HG02678 (cell line): ENCODE measurements around the gene DAPL1.
"Not testable (repeated sequence)": the region's sequence is repeated elsewhere in the genome, so short reads cannot be mapped to it uniquely, and the experiment has no call there.

Source experiments
- ATAC-seq: cut with Tn5 transposase; IDR thresholded peaks from one replicate; pipeline ENCODE4 v1.9.1; 2021; ENCODE audit warnings: mild to moderate bottlenecking, moderate library complexity; ENCODE audit not compliant: unreplicated experiment

DAPL1 gene

DNA sequence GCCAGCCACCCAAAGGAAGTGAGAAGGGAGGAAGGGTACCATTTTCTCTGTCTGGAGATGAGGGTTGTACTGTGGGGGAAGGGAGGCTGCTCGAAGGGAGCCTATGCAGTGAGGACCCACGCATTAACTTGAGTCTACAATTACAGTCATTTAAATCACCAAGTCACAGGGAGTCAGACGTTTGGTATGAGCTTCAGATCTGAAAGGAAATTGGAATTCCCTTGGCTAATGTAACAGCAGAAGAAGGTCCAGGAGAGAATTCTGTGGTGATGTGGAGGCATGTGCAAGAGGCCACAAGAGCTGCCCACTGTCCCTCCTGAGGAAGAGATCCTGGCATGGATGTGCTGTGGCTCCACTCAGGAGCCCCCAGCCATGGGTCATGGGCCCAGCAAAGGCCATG is 22.5 kb downstream of the DAPL1 start:
- ATAC-seq, result no peak

DNA sequence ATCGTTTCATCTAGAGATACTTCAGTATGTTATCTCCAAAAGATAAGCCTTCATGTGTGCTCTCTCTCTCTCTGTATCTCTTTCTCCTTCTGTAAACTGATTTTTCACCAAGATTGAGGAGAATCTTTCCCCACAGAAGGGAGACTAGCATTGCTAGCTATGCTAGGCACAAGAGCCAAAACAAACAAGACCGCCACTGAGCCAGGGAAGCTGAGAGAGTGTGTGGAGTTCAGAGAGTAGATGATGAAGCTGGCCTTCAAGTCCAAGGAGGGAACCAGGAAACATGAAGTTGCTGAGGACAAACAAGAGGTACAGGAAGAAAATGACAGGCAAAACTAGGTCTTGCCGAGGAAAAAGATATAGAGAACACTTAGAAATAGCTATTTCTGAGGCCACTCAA is 23.4 kb downstream of the DAPL1 start:
- ATAC-seq, result no peak

DNA sequence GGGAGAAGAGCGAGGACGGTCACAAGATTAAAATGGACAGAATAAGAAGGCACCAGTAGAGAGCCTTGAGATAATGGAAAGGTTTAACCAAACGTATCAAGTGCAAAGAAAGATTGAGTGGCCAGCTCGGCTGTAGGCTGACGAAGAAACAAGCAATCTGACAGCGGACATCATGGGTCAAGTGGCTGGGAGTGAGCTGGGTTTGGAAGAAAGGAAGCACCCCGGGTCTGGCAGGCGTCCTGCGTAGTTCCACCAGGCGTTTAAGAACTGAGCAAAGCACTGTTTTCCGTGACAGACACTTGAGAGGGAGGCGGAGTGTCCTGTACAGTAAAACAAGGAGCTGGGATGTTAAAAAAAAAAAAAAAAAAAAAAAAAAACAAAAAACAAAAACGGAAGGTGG is 27.1 kb downstream of the DAPL1 start:
- ATAC-seq, result no peak

GRCh38 chr2:158823486-158824237 is 28.5 kb downstream of the DAPL1 start:
- ATAC-seq, result no peak

- ATAC-seq, result no peak
Observed at GRCh38 chr2:158825021-158825420, 29.9 kb downstream of the DAPL1 start.

- ATAC-seq, result no peak
Observed at GRCh38 chr2:158826965-158827364, 31.8 kb downstream of the DAPL1 start.

GRCh38 chr2:158828378-158829164 is 33.5 kb downstream of the DAPL1 start:
- no peak for ATAC-seq

GRCh38 chr2:158829167-158829566 is 34.0 kb downstream of the DAPL1 start:
- no peak for ATAC-seq

DNA sequence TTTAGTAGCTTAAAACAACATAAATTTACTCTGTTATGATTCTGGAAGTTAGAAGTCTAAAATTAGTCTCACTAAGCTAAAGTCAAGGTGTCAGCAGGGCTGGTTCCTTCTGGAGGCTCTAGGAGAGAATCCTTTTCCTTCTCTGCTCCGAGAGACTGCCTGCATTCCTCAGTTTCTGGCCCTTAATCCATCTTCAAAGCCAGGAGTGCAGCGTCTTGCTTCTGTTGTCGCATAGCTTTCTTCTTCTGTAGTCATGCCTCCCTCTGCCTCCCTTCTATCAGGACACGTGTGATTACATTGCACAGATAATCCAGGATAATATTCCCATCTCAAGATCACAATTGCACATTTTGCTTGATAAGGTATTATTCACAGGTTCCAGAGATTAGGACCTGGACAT is 35.1 kb downstream of the DAPL1 start:
- no peak for ATAC-seq

DNA sequence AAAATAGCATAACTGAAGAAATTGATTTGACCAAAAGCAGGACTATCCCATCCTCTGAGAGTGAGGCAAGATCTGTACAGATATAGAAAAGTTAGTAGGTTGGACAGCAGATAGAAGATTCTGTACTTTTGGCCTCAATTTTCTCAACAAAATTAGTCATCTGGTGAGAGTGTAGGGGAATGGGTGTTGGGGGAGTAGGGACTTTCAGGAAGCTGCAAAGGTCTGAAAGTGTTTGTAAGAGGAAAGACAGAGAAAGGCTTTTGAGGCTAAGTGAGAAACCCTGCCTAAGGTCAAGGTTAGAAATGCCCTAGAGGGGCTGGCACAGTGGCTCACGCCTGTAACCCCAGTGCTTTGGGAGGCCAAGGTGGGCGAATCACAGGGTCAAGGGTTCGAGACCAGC is 40.3 kb downstream of the DAPL1 start:
- ATAC-seq, result no peak

- ATAC-seq, result no peak
Observed at GRCh38 chr2:158837645-158838044, 42.5 kb downstream of the DAPL1 start.

- no peak for ATAC-seq
Observed at GRCh38 chr2:158841850-158842249, 46.7 kb downstream of the DAPL1 start.

DNA sequence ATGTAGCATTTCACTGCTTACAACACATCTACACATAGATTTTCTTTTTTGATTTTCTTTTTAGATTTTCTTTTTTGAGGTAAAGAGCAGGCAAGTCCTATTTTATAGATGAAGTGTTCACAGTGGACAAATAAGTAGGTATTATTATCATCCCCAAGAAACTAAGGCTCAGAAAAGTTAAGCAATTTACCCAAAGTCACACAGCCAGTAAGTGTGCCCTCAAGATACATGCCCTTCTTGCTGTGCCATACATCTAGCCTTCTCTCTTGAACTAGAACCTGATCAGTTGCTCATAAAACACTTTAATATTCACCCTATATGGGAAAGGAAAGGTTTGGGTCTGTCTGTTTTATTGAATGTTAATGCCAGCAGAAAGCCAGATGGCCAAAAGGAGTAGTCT is 50.3 kb downstream of the DAPL1 start:
- ATAC-seq, result no peak

GRCh38 chr2:158845859-158846258 is 50.7 kb downstream of the DAPL1 start:
- no peak for ATAC-seq

DNA sequence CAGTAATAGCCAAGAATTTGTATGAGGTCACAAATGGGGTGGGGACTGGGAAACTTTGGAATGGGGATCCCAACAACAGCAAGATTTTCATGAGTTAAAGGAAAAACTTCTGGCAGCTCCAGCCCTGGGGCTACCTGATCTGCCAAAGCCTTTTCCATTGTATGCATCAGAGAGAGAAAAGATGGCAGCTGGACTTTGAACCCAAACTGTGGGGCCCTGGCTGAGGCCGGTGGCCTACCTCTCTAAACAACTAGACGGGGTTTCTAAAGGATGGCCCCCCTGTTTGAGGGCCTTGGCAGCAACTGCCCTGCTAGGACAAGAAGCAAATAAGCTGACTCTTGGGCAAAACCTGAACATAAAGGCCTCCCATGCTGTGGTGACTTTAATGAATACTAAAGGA is 52.4 kb downstream of the DAPL1 start:
- ATAC-seq, result not testable (repeated sequence)

GRCh38 chr2:158848031-158848970 is 53.2 kb downstream of the DAPL1 start:
- not testable (repeated sequence) for ATAC-seq

GRCh38 chr2:158860179-158860578 is 65.1 kb downstream of the DAPL1 start:
- ATAC-seq, result not testable (repeated sequence)

DNA sequence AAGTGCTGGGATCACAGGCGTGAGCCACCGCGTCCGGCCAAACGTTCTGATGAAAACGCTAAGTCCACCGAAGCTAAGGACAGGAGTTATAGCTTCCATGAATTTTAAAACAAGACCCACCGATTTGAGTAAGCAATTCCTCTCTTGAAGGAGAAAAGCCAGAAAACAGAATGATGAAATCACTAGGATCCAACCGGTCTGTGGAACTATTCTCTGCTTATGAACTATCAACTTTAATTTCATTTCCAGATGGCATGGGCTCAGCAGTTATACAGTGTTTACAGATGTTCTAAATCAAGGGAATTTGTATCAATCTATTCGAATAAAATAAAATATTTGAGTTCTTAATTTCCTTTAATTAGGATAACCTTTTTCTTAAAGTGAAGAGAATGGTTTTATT is 66.5 kb downstream of the DAPL1 start:
- ATAC-seq, result not testable (repeated sequence)

DNA sequence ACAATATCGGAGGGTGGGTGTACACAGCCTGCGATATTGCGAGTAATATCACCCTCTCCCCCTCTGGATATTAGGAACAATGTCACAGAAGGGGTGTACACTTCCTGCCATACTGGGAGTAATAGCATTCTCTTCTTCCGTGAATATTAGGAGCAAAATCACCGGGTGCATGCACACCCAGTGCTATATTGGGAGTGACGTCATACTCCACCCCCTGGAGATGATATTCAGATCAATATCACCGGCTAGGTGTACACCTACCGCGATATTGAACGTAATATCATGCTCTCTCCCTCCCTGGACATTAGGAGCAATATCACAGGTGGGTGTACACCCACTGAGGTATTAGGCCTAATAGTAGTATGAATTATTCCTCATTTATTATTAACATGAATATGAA is 70.4 kb downstream of the DAPL1 start:
- ATAC-seq, result not testable (repeated sequence)
